Measurements from ENCODE around the gene KIF14. TPM values are rescaled to one million over a fixed set of nuclear protein-coding genes. Genes with fewer than 3 reads are reported as not detected.

KIF14 gene
- total and polyA plus RNA-seq, 2 of the 13 experiments (the other 11 are each of a cell fraction or from before 2014, with no cell fraction given): 3.3 to 11.2 TPM

DNA sequence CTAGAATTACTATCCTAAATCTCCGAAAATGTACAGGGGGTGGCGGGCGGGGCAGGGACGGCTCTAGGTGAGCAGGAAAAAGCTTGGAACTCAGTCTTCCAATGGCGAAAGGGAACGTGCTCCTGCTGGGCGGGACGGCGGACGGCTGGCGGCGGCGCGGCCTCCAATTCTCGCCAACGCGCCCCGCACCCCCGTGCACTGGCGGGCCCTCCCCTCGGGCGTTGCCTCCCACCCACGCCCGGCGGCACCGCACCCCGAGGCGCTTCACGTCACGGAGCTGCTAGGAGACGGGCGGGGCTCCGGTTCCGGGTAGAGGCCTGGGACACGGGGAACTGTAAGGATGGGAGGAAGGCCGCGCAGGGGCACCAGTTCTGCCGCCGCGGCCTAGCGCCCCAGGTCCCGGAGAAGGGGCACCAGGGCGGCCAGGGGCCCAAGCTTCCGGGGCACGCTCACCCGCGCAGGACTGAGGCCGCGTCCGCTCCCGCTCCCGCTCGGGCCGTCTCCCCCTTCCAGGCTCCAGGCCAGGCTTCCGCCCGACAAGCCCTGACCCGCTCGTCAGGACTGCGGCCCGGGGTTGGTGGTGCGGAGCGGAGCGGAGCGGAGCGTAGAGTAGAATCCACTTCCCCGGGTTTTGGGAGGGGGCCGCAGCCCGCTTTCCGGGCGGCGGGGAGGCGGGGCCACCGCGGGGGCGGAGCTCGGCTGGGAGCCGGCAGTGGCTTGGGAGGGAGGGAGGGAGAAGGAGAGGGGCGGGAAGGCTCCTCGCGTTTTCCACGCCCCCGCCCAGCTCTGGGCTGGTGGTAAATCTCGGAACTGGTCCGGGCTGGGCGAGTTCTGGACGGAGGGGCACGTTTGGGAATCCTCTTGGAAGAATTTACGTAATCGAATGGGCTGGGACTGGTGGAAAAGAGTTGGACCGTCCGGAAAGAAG, 49.0 kb upstream of the KIF14 start, which contains the start of gene DDX59 (continued):
- TF ChIP-seq, protein P1, sequence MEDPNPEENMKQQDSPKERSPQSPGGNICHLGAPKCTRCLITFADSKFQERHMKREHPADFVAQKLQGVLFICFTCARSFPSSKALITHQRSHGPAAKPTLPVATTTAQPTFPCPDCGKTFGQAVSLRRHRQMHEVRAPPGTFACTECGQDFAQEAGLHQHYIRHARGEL (CRISPR knock-in tag; IDR thresholded peaks at IDR 0.05): no peak
- TF ChIP-seq RFXANK (CRISPR knock-in tag; IDR thresholded peaks at IDR 0.05): 0 out of 2 replicates have a peak, but pooled peaks have one; percentile 3
- no peak for TF ChIP-seq CHD4 (IDR thresholded peaks at IDR 0.05; ENCODE audit: borderline replicate concordance, low read length)
- TF ChIP-seq, protein P2, sequence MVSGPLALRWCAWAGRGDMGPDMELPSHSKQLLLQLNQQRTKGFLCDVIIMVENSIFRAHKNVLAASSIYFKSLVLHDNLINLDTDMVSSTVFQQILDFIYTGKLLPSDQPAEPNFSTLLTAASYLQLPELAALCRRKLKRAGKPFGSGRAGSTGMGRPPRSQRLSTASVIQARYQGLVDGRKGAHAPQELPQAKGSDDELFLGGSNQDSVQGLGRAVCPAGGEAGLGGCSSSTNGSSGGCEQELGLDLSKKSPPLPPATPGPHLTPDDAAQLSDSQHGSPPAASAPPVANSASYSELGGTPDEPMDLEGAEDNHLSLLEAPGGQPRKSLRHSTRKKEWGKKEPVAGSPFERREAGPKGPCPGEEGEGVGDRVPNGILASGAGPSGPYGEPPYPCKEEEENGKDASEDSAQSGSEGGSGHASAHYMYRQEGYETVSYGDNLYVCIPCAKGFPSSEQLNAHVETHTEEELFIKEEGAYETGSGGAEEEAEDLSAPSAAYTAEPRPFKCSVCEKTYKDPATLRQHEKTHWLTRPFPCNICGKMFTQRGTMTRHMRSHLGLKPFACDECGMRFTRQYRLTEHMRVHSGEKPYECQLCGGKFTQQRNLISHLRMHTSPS (CRISPR knock-in tag; IDR thresholded peaks at IDR 0.05; ENCODE audit: low read depth): peak; percentile 15; the same call in 1 of the 2 replicates
- no peak for TF ChIP-seq SOX13 (IDR thresholded peaks at IDR 0.05)
- TF ChIP-seq SOX13 (CRISPR knock-in tag; conservative IDR thresholded peaks at IDR 0.05 in 1 of 2, IDR thresholded peaks at IDR 0.05 in 1 of 2): peak in 1 of 2 experiments; percentile 12; a peak in 1 of 4 replicates
- 0 out of 2 replicates have a peak, but pooled peaks have one; percentile 77 for TF ChIP-seq KLF11 (CRISPR knock-in tag; IDR thresholded peaks at IDR 0.05)
- TF ChIP-seq, protein P3, sequence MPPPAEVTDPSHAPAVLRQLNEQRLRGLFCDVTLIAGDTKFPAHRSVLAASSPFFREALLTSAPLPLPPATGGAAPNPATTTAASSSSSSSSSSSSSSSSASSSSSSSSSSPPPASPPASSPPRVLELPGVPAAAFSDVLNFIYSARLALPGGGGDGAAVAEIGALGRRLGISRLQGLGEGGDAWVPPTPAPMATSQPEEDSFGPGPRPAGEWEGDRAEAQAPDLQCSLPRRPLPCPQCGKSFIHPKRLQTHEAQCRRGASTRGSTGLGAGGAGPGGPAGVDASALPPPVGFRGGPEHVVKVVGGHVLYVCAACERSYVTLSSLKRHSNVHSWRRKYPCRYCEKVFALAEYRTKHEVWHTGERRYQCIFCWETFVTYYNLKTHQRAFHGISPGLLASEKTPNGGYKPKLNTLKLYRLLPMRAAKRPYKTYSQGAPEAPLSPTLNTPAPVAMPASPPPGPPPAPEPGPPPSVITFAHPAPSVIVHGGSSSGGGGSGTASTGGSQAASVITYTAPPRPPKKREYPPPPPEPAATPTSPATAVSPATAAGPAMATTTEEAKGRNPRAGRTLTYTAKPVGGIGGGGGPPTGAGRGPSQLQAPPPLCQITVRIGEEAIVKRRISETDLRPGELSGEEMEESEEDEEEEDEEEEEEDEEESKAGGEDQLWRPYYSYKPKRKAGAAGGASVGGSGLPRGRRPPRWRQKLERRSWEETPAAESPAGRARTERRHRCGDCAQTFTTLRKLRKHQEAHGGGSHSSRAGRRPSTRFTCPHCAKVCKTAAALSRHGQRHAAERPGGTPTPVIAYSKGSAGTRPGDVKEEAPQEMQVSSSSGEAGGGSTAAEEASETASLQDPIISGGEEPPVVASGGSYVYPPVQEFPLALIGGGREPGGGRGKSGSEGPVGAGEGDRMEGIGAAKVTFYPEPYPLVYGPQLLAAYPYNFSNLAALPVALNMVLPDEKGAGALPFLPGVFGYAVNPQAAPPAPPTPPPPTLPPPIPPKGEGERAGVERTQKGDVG (CRISPR knock-in tag; IDR thresholded peaks at IDR 0.05; ENCODE audit: borderline replicate concordance): no peak
- TF ChIP-seq, protein P4, sequence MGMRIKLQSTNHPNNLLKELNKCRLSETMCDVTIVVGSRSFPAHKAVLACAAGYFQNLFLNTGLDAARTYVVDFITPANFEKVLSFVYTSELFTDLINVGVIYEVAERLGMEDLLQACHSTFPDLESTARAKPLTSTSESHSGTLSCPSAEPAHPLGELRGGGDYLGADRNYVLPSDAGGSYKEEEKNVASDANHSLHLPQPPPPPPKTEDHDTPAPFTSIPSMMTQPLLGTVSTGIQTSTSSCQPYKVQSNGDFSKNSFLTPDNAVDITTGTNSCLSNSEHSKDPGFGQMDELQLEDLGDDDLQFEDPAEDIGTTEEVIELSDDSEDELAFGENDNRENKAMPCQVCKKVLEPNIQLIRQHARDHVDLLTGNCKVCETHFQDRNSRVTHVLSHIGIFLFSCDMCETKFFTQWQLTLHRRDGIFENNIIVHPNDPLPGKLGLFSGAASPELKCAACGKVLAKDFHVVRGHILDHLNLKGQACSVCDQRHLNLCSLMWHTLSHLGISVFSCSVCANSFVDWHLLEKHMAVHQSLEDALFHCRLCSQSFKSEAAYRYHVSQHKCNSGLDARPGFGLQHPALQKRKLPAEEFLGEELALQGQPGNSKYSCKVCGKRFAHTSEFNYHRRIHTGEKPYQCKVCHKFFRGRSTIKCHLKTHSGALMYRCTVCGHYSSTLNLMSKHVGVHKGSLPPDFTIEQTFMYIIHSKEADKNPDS (CRISPR knock-in tag; IDR thresholded peaks at IDR 0.05): peak; percentile 69; the same call in 1 of the 2 replicates
- TF ChIP-seq SNRNP70 (IDR thresholded peaks at IDR 0.05; ENCODE audit: low read depth, low read length): no peak
- TF ChIP-seq JUNB (CRISPR knock-in tag; IDR thresholded peaks at IDR 0.05; ENCODE audit: borderline replicate concordance): no peak
- TF ChIP-seq, protein P5, sequence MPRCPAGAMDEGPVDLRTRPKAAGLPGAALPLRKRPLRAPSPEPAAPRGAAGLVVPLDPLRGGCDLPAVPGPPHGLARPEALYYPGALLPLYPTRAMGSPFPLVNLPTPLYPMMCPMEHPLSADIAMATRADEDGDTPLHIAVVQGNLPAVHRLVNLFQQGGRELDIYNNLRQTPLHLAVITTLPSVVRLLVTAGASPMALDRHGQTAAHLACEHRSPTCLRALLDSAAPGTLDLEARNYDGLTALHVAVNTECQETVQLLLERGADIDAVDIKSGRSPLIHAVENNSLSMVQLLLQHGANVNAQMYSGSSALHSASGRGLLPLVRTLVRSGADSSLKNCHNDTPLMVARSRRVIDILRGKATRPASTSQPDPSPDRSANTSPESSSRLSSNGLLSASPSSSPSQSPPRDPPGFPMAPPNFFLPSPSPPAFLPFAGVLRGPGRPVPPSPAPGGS (CRISPR knock-in tag; IDR thresholded peaks at IDR 0.05): peak; percentile 95
- TF ChIP-seq ZNF33B (CRISPR knock-in tag; IDR thresholded peaks at IDR 0.05): peak; percentile 74
- peak; percentile 33; the same call in 1 of the 3 replicates for TF ChIP-seq MXI1 (IDR thresholded peaks at IDR 0.05; ENCODE audit: borderline replicate concordance, low read depth, low read length)
- TF ChIP-seq, protein P6, sequence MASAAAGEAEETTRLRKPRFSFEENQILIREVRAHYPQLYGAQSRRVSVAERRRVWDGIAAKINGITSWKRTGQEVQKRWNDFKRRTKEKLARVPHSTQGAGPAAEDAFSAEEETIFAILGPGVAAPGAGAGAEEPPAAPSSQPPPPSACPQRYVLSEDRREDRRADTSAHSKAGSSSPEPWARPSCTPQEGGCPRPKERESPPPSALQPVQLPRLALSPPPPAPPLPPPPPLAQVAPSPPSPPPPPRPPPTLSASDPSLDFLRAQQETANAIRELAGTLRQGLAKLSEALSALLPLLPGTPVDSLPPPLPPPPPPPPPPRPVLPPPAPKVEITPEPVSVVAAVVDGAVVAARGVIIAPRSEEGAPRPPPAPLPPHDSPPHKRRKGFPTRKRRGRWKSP (CRISPR knock-in tag; IDR thresholded peaks at IDR 0.05): 0 out of 2 replicates have a peak, but pooled peaks have one; percentile 44
- TF ChIP-seq ZNF816 (CRISPR knock-in tag; IDR thresholded peaks at IDR 0.05; ENCODE audit: borderline replicate concordance): peak; percentile 88
- TF ChIP-seq RNF2 (conservative IDR thresholded peaks at IDR 0.05; ENCODE audit: low read depth): no peak
